GM18505 (cell line): Measurements from ENCODE around the gene LLGL2.

Source experiments
- ATAC-seq: cut with Tn5 transposase; IDR thresholded peaks from one replicate; pipeline ENCODE4 v1.9.1; 2021; ENCODE audit not compliant: unreplicated experiment
- POLR2A ChIP-seq: IDR thresholded peaks from 4 replicates; pipeline ENCODE4 v1.6.1; 2011; ENCODE audit warnings: borderline replicate concordance; ENCODE audit not compliant: insufficient read depth, insufficient read length; ENCODE audit errors: extremely low read depth

Gene LLGL2

GRCh38 chr17:75596320-75597087 is 71.0 kb downstream of the LLGL2 start:
- no peak for ATAC-seq
- TF ChIP-seq POLR2A, result no peak

- no peak for ATAC-seq
- no peak for TF ChIP-seq POLR2A
Observed at GRCh38 chr17:75601057-75601987, 75.8 kb downstream of the LLGL2 start.

GRCh38 chr17:75602644-75603043 is 77.1 kb downstream of the LLGL2 start:
- no peak for ATAC-seq
- no peak for TF ChIP-seq POLR2A

- TF ChIP-seq POLR2A, result no peak
- no peak for ATAC-seq
Observed at GRCh38 chr17:75603123-75603522, 77.6 kb downstream of the LLGL2 start.

- TF ChIP-seq POLR2A, result no peak
Observed at GRCh38 chr17:75604034-75604695, 78.7 kb downstream of the LLGL2 start.

GRCh38 chr17:75605790-75606189 is 80.3 kb downstream of the LLGL2 start:
- ATAC-seq, result no peak
- no peak for TF ChIP-seq POLR2A

More at GRCh38 chr17:75604034-75604695, 78.7 kb downstream of the LLGL2 start:
- no peak for ATAC-seq

GRCh38 chr17:75607086-75607485 is 81.6 kb downstream of the LLGL2 start:
- ATAC-seq, result no peak
- no peak for TF ChIP-seq POLR2A

GRCh38 chr17:75610103-75610984 is 84.8 kb downstream of the LLGL2 start:
- no peak for TF ChIP-seq POLR2A
- ATAC-seq, result no peak

GRCh38 chr17:75611851-75612429 is 86.4 kb downstream of the LLGL2 start:
- ATAC-seq, result no peak
- no peak for TF ChIP-seq POLR2A

- ATAC-seq, result no peak
- no peak for TF ChIP-seq POLR2A
Observed at GRCh38 chr17:75612906-75613626, 87.6 kb downstream of the LLGL2 start.

GRCh38 chr17:75614006-75614405 is 88.5 kb downstream of the LLGL2 start:
- no peak for ATAC-seq
- TF ChIP-seq POLR2A, result no peak

GRCh38 chr17:75614556-75615270 is 89.2 kb downstream of the LLGL2 start:
- no peak for ATAC-seq
- TF ChIP-seq POLR2A, result no peak

- ATAC-seq, result no peak
- no peak for TF ChIP-seq POLR2A
Observed at GRCh38 chr17:75615301-75615700, 89.8 kb downstream of the LLGL2 start.
